Measurements from ENCODE around the gene OSTC.

DNA sequence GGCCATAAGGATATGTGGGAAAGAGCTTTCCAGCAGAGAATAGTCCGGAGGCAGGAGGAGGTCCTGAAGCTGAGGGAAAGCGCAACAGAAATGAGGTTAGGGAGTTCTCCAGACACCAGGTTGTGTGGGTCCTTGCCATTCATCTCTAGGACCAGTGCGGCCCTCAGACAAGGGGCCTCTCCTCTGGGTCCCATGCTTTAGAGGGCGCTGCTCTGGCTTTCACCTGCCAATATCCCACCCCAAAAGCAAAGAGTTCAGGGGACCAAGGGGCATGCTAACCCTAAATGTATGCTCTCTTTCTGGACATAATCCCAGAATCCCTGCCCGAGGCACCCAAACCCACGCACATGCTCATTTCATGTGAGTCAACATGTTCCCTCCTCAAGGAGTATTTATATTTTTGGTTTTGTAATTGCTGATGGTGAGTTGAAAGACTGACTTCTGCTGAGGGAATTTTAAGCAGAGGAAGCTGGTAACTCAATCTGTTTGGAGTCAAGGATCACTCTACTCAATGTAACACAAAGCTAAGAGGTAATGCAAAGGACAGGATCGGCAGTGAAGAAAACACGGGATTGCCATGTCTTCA is 15.2 kb upstream of the OSTC start:
- TF ChIP-seq, protein P1, sequence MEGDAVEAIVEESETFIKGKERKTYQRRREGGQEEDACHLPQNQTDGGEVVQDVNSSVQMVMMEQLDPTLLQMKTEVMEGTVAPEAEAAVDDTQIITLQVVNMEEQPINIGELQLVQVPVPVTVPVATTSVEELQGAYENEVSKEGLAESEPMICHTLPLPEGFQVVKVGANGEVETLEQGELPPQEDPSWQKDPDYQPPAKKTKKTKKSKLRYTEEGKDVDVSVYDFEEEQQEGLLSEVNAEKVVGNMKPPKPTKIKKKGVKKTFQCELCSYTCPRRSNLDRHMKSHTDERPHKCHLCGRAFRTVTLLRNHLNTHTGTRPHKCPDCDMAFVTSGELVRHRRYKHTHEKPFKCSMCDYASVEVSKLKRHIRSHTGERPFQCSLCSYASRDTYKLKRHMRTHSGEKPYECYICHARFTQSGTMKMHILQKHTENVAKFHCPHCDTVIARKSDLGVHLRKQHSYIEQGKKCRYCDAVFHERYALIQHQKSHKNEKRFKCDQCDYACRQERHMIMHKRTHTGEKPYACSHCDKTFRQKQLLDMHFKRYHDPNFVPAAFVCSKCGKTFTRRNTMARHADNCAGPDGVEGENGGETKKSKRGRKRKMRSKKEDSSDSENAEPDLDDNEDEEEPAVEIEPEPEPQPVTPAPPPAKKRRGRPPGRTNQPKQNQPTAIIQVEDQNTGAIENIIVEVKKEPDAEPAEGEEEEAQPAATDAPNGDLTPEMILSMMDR (IDR thresholded peaks at IDR 0.05), result no peak
- no peak for TF ChIP-seq POLR2A (IDR thresholded peaks at IDR 0.05)
